HCEC 1CT (cell line): Measurements from ENCODE around the gene OR52N1.
A peak's percentile ranks its signal among the peaks of the same experiment; 100 is the strongest.

ENCODE experiments used
- DNase-seq: peaks from one replicate; pipeline ENCODE4 v3.0.0-alpha.2; 2017

OR52N1 gene

DNA sequence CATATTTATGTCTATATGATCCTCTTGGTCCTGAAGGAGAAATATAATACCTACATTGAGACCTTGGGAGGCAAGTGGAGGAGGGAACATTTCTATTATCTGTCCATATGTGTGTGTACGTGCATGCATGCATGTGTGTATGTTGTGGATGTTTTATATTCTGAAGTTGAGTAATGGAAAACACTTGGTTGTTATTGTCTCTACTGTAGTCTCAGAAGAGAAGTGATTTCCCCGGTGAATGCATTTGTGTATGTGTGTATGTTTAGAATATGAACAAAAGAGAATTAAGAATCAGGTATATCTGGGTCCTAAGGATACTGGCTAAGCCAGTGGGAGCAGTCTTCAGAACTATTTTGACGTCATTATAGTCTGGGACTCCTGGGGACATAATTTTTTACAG lies at the start of gene OR52N1:
TSS of gene OR52N1 (minus strand) at position 101 of the 400 bp plus-strand sequence. CDS start 2,449 bp downstream, outside the sequence.
- no peak for DNase-seq

DNA sequence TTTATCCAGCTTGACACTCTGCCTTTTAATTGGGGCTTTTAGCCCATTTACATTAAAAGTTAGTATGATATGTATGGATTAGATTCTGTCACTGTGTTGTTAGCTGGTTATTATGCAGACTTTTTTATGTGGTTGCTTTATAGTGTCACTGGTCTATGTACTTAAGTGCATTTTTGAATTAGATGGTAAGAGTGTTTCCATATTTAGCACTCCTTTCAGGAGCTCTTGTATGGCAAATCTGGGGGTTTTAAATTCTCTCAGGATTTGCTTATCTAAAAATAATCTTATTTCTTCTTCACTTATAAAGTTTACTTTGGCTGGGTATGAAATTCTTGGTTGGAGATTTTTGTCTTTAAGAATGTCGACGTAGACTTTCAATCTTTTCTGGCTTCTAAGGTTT lies 46.6 kb upstream of the OR52N1 start:
- DNase-seq, result no peak

DNA sequence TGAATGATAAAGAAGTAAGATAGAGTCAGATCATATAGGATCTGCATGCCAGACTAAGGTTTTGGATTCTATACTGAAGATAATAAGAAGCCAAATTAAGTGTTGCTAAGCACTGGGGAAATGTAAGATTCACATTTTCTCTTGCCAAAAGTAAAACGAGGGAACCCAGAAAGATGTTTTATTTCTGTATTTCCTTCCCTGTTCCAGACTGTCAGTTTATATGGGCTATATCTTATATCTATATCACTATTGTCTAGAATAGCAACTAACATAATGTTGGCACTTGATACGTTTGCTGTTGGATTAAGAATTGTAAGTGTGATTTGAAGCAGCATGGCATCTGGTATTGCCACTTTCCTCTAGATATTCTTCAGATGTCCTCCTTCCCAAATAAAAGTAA lies 42.4 kb upstream of the OR52N1 start:
- DNase-seq, result no peak

DNA sequence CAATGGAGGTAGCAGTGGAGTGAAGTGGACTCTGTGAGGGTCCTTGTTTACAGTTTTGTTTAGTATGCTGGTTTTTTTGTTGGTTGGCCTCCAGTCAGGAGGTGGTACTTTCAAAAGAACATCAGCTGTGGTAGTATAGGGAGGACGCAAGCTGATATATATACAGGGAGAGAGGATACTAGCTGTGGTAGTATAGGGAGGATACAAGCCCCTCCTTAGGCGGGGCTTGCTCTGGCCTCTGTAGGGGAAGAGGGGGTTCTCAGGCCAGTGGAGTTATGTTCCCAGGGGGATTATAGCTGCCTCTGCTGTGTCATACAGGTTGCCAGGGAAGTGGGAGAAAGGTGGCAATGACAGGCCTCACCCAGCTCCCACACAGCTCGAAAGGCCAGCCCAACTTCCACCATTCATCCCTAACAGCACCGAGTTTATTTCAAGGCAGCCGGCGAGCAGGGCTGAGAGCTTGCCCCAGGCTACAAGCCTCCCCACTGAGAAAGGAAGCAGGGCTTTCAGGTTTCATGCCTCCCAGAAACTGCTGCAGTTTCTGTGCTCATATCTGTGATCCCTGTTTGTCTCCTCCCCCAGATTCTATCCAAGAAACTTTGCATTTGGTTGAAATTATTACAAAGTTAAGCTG lies 40.2 kb upstream of the OR52N1 start:
- no peak for DNase-seq

DNA sequence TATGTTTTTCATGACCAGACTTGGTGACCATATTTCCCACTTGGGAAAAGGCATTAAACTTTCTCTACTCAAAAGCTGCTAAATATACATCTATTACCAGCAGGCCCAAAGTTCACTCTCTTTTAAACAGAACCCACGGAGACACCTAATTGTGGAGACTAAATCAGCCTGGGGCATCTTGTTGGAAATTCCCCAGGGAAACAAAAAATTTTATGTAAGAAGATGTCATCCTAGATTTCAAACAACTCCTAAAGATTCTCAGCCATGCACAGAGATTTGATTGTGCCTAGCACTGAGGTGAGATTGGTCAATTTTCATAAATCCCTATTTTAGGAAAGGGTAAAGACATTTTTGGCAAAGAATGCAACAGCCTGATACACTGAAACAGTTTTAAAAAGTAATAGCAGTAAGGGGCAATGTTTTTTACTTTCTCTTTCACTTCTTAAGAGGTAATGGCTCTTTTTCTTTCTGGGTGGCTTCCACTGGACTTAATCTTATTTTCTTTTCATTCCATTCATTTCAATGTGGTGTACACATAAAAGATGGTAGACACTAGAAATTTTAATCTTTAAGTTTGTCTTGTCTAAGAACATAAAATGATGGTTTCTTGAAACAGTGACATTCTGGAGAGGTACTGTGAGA lies 27.3 kb upstream of the OR52N1 start:
- no peak for DNase-seq

DNA sequence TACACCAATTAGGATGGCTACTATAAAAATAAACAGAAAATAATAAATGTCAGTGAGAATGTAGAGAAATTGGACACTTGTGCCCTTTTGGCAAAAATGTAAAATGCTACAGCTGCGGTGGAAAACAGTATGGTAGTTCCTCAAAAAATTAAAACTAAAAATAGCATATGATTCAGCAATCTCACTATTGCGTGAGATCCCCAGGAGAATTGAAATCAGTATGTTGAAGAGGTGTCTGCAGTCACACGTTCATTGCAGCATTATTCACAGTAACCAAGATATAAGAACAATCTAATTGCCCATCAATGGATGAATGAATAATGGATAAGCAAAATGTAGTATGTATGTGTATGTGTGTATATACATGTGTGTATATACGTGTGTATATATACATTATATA lies 24.5 kb upstream of the OR52N1 start:
- no peak for DNase-seq

DNA sequence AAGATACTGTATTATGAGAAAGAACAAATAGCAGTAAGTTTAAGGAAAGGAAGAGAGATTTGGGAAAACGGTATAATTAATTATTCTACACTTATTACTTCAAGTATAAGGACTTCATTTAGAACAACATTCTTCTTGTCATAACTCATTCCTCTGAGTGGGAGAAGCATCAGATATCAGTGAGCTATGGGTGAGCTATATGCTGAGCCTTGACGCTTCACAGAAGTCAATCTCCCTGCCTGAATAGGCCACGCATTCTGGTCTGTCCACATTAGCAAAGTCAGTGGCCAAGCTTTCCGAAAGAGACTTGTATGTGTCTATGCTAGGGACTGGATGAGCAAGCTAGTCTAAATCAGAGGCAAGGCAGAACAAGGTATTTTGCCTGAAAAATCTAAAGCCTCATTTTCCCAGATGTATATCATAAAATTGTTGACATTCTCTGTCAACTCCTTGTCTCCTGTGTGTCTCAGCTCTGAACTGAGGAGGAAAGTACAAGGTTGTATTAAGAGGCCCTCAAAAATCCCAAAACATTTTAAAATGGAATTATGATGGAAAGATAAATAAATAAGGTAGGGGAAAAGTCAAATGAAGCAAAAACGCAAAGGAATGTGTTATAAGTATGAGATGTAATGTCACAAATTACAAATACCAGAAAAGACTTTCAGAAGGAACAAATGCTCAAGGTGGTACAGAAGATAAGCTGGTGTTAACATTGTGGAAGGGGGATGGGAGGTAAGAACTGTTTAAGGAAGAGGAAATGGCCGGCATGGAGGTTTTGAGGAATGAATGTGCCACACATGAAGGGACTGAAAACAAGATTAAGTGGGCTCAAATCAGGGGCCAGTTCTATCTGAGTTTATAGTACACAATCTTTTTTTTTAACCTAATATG lies 19.1 kb upstream of the OR52N1 start:
- no peak for DNase-seq

DNA sequence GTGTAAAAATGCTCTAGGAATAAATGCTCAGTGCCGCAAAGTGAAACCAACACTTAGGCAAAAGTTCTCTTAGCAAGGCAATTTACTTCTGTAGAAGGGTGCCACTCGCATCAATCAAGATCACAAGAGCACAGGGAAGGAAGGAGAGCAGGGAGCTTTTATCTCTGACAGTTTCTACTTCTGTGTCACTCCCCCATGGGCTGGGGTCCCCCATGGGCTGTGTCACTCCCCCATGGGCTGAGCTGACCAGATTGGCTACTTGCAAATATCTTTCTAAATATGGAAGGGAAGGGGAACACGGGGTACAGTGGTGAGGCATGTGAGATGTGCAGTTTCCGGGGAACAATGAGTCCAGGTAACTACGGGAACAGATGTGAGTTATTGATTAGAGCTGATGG lies 18.1 kb upstream of the OR52N1 start:
- DNase-seq, result no peak

DNA sequence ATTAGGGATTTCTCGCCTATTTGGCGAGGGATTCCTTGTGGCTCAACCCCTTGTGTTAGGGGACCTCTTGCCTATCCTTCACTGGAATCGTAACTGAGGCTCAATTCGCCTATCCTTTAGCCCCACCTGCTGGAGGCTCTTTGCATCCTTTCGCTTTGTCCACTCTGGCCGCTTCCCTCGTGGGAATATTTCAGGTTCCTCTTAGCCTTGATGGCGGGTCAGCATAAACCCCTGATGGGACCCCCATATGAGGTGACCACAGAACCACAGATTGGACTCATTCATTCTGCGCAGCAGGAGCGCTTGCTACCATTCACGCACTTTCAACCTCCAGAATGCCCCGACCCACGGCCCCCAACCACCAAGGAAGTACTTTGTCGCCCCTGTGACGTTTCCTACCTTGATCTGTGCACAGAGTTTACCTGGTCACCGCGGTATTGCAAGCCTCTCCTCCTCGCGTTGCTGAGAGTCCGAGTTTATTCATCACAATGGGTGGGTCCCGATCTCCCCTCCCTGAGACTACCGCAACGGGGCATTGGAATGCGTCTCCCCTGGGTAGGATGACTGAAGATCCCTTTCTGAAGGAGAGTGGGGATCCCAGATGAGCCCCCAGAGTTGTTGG lies 17.5 kb upstream of the OR52N1 start, which contains the start of gene OR52N2:
TSS of gene OR52N2 (plus strand) at position 425 of the 622 bp plus-strand sequence. CDS start 11,412 bp downstream, outside the sequence.
- DNase-seq, result peak; percentile 64

DNA sequence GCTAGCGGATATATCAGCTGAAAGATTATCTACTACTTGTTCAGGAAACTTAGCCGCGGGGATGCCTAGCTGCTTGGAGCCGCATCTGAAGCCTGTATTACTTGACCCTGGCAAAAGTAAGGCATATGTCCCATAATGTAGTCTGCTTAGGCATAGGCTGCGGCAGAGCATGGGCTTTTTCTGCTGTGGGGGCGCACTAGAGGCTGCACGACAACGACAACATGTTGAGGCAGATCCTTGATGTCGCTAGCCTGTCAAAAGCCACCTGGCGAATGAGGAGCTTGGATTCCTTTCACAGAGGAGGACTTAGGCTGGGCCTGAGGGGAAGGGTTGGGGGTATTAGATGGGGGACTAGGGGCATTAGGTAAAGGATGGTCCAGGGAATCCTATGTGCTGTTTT lies 16.5 kb upstream of the OR52N1 start:
- no peak for DNase-seq

DNA sequence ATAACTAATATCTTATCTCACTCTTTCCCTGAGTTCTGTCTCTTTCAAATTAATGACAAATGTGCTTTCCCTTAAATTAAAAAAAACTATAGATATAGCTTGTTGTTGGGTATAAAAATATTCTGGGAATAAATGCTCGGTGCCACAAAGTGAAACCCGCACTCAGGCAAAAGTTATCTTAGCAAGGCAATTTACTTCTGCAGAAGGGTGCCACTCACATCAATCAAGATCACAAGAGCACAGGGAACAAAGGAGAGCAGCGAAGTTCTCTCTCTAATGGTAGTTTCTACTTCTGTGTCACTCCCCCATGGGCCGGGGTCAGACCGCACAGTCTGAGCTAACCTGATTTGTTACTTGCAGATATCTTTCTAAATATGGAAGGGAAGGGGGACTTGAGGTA lies 12.9 kb upstream of the OR52N1 start:
- DNase-seq, result no peak

DNA sequence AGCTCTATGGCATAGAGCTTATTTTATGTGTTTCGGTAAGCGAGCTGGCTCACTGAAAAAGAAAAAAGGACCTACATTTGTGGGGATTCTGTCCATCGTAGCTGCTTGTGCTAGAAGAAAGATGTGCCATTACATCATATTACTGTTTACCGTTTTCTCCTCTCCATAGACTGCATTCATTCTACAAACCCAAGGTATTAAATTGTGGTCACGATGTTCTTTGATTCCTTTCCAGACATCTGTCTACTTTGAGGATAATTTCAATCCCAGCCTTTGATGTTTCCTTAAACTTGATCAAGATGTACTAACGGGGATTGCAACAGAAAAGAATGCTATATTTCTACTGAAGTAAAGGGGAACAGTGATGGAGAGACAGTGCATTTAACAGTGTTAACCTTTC lies 5.5 kb upstream of the OR52N1 start:
- no peak for DNase-seq

DNA sequence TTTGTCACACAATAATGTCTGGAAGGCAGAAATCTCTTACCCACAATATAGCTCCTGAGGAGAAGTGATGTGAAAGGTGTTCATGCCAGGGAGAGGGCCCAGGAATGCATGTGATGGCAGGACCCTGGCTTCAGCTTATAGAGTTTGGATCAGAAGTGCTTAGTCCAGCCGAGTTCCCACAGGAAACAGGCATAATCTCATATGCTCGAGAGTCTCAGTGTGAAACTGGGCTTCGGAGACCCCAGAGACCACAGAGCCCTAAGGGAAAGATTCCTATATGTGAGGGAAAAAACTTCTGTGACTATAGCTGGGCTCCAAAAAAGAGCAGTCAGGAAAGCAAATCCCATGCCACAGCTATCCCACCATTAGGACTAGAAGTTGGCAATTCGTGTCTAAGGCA lies 7.8 kb downstream of the OR52N1 start, which contains the start of gene OR52N5:
TSS of gene OR52N5 (minus strand) at position 101 of the 400 bp plus-strand sequence. CDS start 4,721 bp downstream, outside the sequence.
- DNase-seq, result no peak

DNA sequence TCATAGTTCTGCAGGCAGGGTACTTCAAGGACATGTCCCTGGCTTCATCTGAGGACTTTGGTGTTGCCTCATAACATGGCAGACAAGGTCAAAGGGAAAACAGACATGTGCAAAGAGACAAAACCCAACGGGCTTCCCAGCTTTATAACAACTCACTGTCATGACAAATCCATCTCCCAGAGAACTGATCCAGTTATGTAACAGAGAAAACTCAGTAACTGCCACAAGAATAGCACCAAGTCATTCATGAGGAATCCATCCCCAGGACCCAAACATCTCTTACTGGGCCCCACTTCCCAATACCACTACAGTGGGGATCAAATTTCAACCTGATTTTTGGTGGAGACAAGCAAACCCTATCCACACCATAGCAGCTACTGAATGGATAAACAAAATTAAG lies 24.0 kb downstream of the OR52N1 start:
- DNase-seq, result no peak

DNA sequence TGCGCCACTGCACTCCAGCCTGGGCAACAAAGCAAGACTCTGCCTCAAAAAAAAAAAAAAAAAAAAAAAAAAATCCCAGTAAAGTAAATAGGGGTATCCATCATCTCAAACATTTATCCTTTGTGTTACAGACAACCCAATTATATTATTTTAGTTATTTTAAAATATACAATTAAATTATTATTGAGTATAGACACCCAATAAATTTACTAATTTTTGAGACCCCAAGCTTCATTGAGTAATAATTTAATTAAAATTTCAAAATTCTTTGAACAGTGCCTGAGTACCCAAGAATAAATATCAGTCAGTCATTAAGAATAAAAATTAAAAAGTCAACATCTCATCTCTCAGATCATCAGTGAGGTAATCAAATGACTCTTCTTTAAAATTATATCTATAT lies 37.1 kb downstream of the OR52N1 start, which contains the start of gene OR52N4:
TSS of gene OR52N4 (plus strand) at position 301 of the 400 bp plus-strand sequence. CDS start 498 bp downstream, outside the sequence.
- no peak for DNase-seq

DNA sequence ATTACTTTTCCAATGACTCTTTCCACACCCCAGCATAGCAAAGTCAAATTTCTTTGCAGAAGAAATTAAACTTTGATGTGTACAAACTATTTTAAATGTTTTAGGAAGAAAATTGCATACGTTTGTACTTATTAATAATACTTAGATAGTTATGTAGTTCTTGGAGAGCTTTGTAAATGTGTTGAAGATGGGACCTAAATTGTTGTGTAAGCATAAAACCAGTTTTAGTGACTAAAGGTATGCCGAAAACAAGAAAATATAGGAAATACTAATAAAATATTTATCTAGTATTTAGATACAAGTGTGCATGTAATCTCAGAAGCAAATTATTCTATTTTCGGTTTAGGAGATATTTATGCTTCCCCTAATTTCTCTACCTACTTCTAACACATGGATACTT lies 41.2 kb downstream of the OR52N1 start:
- DNase-seq, result no peak

DNA sequence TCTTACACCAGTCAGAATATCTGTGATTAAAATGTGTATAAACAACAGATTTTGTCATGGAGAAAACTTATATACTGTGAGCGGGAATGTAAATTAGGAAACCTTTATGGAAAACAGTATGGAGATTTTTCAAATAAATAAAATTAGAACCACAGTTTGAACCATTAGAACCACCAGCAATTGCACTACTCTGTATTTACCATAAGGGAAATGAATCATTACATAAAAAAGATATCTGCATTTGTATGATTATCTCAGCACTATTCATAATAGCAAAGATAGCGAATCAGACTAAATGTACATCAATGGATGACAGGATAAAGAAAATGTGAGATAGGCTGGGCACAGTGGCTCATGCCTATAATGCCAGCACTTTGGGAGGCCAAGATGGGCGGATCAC lies 44.5 kb downstream of the OR52N1 start:
- no peak for DNase-seq

DNA sequence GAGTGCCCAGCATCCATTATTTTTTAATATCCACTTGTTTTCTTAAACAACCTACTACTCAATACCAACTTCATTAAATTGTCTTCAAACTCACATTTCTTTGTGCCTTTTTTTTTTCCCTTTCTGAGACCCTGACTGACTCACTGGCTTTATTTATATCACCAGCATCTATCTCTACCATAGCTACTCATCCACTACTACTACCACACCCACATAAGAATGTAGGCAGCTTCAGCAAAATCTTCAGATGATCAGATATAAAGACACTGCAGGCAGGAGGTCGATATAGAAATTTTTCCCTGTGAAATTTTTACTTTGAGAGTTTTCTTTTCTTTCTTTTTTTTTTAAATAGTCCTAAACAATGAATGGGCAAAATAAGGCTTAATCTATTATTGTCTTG lies 52.6 kb downstream of the OR52N1 start:
- DNase-seq, result no peak

DNA sequence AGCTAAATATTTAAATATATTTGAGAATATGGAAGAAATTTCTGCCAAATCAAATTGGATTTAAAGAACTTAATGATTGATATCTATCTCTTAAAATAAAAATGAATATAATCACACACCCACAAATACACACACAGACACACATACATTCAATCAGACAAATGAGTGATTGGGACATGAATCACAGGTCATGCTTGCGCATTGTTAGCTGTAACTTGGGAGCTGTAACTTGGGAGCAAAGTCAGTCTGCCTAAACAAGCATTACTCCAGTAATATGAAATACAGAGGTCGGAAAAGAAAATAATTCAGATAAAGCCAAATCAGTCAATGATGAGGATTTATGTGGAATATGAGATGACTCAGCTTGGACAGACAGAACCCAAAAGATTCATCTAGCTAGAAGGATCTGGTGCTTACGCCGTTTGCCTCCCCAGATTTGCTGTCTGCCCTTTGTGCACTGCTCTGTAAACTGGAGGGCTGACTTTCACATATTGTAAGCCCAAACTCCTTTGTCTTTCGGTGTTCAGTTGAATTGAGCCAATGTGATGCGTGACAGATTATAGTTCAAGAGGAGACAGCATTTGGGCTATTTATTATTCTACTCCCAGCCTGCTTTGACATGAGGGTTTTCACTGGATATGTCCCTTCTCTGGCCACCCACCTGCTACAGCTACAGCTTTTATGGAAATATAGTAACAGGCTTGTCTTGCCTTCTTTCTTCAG lies 53.2 kb downstream of the OR52N1 start:
- DNase-seq, result peak; percentile 29

DNA sequence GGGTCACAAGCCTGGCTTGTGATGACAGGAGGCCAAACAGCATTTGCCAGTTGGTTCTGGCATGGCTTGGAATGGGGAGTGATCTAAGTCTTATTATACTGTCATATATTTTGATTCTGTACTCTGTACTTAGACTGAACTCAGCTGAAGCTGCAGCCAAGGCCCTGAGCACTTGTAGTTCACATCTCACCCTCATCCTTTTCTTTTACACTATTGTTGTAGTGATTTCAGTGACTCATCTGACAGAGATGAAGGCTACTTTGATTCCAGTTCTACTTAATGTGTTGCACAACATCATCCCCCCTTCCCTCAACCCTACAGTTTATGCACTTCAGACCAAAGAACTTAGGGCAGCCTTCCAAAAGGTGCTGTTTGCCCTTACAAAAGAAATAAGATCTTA lies 54.0 kb downstream of the OR52N1 start:
- DNase-seq, result peak; percentile 48
